Omental fat pad (tissue), 4 donors: ENCODE measurements around the gene PLA2G4C. TPM values are rescaled to one million over a fixed set of nuclear protein-coding genes. Genes with fewer than 3 reads are reported as not detected.

ENCODE experiments used
- ATAC-seq: fragments of 150-250 bp; one replicate; pipeline ENCODE4 v1.9.1; 2016; ENCODE audit warnings: mild to moderate bottlenecking, moderate library complexity; ENCODE audit not compliant: low FRiP score
- DNase-seq: peaks from one replicate; pipeline ENCODE4 v3.0.0-alpha.2; 2019; ENCODE audit warnings: low spot score
- total RNA-seq, 4 donors: library from RNA; depleted of rRNA; stranded (reverse); fragments of >200 nt; gene quantifications; one replicate each; pipeline ENCODE4 v1.1.0, GENCODE V29; 2016
- TF ChIP-seq, protein P1 (sequence below), 3 donors: fragments of 450-650 bp; IDR thresholded peaks; one replicate each; pipeline ENCODE4 v1.5.1; 2016 to 2017; ENCODE audit warnings: antibody characterized with exemption in 3 of 3, mild to moderate bottlenecking in 3 of 3, moderate library complexity in 2 of 3

Gene PLA2G4C
- total RNA-seq, 4 donors from 2014 or later: 1.7 to 5.7 (median 3.9) TPM

DNA sequence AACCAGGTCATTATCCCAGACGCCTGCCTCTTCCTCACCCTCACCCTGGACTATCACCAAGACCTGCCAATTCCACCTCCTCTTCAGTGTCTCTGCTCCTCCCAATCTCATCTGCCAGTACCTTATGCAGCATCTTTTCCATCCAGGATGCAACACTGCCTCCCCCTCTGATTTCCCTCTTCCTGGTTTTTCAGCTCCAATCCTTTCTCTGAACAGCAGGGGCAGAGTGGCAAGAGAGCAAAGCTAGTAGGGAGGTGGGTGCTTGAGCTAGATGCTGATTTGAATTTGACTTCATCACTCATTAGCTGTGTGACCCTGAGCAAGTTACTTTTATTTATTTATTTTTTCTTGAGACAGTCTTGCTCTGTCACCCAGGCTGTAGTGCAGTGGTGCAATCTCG is 41.2 kb downstream of the PLA2G4C start:
- no peak for ATAC-seq
- DNase-seq: no peak
- TF ChIP-seq, protein P1, sequence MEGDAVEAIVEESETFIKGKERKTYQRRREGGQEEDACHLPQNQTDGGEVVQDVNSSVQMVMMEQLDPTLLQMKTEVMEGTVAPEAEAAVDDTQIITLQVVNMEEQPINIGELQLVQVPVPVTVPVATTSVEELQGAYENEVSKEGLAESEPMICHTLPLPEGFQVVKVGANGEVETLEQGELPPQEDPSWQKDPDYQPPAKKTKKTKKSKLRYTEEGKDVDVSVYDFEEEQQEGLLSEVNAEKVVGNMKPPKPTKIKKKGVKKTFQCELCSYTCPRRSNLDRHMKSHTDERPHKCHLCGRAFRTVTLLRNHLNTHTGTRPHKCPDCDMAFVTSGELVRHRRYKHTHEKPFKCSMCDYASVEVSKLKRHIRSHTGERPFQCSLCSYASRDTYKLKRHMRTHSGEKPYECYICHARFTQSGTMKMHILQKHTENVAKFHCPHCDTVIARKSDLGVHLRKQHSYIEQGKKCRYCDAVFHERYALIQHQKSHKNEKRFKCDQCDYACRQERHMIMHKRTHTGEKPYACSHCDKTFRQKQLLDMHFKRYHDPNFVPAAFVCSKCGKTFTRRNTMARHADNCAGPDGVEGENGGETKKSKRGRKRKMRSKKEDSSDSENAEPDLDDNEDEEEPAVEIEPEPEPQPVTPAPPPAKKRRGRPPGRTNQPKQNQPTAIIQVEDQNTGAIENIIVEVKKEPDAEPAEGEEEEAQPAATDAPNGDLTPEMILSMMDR (IDR thresholded peaks at IDR 0.05): no peak

DNA sequence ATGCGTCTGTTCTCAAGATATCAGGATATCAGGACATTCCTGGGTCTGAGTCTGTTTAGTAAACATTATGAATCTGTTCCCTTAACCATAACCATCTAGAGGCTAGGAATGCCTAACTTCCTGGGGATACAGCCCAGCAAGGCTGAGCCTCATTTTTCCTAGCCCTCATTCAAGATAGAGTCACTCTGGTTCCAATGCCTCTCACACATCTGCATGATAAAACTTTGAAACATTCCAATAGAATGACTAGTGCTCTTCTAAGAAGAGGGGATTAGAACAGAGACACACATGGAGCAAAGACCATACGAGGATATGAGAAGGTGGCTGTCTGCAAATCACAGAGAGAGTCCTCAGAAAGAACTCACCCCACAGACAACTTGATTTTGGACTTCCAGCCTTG is 46.1 kb downstream of the PLA2G4C start:
- DNase-seq: no peak
- TF ChIP-seq, protein P1 (IDR thresholded peaks at IDR 0.05): no peak
- no peak for ATAC-seq

DNA sequence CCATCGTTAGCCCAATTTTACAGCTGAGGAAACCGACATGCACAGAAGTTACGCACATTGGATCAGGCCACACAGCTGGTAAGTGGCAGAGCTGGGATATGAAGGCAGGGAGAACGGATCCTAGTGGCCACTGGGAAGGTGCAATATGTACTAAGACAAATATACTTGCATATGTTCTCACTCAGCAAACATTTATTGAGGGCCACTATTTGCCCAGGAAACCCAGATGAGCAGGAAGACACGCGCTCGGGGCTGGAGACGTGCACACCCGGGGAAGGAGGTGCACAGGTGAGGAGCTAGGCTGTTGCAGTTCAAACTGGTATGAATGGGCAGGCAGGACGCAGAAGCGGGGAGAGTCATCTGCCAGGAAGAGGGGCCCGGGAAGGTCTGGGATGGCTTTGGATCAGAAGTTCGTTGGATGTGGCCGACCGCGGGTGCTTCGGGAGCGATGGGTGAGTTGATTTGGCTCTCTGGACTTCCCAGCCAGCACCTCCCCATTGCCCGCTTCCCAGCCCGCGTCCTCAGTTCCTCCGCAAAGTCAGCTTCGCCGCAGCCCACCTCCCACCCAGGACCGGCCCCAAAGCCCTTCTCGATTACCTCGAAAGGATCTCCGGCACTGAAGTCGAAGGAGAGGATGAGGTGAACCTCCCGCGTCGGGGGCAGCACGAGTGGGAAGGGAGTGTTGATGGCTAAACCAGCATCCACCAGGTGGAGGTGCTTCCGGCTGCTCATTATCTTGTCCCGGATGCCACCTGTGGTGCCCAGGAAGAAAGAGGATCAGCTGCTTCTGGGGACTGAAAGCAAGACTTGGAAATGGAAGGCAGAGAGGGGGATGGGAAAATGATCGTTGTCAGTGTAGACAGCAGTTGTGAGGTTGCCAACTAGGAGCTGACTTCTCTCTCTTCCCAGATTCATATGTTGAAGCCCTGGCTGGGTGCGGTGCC is 48.9 kb downstream of the PLA2G4C start:
- no peak for DNase-seq

DNA sequence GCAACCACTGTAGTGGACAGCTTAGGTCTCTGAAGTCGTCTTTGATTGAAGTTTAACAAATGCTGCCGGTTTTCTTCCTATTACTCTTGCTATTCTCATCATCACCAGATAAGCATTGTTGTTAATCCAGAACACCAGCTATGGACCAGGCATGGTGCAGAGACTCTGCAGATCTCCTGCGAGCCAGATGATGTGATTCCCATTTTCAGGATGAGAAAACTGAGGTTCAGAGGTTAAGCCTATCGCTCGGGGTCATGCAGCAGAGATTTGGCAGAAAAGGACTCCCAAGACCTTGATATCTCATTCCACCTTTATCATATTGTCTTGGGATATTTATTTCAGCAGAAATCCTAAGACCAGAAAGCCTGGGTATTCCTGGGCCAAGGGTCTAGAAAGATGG is 50.2 kb downstream of the PLA2G4C start:
- no peak for DNase-seq
- no peak for ATAC-seq

More for the DNA sequence above, 48.9 kb downstream of the PLA2G4C start:
- TF ChIP-seq, protein P1 (IDR thresholded peaks at IDR 0.05): no peak
- ATAC-seq: no peak

DNA sequence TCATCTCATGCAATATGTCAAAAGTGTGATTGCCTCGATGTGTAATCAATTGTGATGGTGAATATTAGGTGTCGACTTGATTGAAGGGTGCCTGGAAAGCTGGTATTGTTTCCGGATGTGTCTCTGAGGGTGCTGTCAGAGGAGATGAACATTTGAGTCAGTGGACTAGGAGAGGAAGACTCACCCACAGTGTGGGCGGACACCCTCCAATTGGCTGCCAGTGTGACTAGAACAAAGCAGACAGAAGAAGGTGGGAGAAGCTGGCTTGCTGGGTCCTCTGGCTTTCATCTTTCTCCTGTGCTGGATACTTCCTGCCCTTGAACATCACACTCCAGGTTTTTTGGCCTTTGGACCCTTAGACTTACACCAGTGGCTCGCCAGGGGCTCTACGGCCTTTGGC is 51.3 kb downstream of the PLA2G4C start:
- no peak for DNase-seq
- ATAC-seq: no peak
- TF ChIP-seq, protein P1 (IDR thresholded peaks at IDR 0.05): no peak

More for the DNA sequence above, 50.2 kb downstream of the PLA2G4C start:
- TF ChIP-seq, protein P1 (IDR thresholded peaks at IDR 0.05): no peak

DNA sequence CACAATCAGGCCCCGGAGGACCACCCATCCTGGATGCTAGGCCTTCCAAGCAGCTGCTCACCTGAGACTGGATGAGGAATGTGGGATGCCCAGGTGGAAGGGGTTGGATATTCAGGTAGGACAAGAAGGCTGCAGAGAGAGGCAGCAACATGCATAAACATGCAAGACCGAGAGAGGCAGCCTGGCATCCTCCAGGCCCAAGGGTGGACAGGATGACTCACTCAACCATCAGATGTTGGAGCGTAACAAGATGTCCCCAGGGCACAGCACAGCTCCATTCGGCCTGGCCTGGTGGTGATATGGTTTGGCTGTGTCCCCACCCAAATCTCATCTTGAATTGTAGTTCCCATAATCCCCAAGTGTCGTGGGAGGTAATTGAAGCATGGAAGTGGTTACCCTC is 56.8 kb downstream of the PLA2G4C start:
- TF ChIP-seq, protein P1 (IDR thresholded peaks at IDR 0.05): no peak
- ATAC-seq (no peak), DNase-seq (no peak)

DNA sequence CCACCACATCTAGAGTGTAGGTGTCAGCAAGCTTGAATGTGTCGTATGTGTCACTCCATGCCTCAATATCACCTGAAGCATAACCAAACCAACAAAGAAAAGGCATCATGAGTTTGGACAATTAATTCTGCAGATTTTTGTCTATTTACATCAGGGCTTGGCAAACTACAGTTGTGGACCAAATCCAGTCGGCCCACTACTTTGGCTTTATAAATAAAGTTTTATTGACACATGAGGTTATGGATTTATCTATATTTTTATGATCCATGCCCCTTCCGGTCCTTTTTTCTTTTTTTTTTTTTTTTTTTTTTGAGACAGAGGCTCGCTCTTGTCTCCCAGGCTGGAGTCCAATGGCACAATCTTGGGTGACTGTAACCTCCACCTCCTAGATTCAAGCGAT is 57.5 kb downstream of the PLA2G4C start:
- TF ChIP-seq, protein P1 (IDR thresholded peaks at IDR 0.05): no peak
- no peak for DNase-seq

More for the DNA sequence above, 57.5 kb downstream of the PLA2G4C start:
- no peak for ATAC-seq
